GM13976 (cell line): ENCODE data around the gene OSBPL6.

Source experiments
- DNase-seq: peaks from one replicate; pipeline ENCODE4 v3.0.0; 2012; ENCODE audit warnings: low spot score
- in situ Hi-C: fragments of 300-500 bp; cut with MboI; formaldehyde crosslinking; loops from one replicate; pipeline ENCODE4 v1.12.0; 2022; ENCODE audit warnings: low sequenced_read_pairs, mixed read lengths, inconsistent platforms; ENCODE audit not compliant: unreplicated experiment
- TF ChIP-seq, protein P1 (sequence below): IDR thresholded peaks from 2 replicates; pipeline ENCODE4 v1.5.1; 2012; ENCODE audit warnings: borderline replicate concordance, mild to moderate bottlenecking; ENCODE audit not compliant: insufficient read depth; ENCODE audit errors: extremely low read depth, missing control alignments, control extremely low read depth

OSBPL6 gene

DNA sequence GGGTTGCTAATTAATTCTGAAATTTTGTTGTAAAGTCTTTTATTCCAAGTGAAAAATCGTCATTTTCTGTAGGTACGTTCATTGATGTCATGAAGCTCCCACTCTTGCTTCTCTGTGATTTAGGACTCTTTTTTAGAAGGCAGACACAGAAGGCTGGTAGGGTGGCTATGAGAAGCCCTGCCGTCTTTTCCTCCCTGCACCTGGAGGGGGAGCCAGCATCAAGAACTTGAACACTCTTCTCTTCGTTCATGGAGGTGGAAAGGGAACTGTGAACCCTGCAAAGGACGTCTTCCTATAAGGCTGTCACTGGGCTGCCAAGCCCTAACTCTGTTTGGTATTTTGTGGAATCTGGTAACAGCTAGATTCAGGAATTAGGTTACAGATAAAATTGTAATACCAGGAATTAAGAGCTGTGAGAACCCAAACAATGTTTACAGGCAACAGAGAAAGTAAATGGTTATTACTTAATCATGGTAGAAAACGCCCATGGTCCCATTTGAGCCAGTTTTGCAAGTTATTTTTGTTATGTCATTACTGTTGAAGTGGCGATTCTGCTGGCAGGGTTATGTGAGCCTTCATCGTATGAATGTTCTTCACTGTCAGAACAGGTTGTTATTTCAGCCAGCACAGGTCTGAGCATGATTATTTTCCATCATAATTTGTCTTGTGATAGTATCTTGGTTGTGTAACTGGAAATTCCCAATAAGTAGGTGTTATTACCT, 112.2 kb downstream of the OSBPL6 start:
- in situ Hi-C loops = no loop called here
- TF ChIP-seq, protein P1, sequence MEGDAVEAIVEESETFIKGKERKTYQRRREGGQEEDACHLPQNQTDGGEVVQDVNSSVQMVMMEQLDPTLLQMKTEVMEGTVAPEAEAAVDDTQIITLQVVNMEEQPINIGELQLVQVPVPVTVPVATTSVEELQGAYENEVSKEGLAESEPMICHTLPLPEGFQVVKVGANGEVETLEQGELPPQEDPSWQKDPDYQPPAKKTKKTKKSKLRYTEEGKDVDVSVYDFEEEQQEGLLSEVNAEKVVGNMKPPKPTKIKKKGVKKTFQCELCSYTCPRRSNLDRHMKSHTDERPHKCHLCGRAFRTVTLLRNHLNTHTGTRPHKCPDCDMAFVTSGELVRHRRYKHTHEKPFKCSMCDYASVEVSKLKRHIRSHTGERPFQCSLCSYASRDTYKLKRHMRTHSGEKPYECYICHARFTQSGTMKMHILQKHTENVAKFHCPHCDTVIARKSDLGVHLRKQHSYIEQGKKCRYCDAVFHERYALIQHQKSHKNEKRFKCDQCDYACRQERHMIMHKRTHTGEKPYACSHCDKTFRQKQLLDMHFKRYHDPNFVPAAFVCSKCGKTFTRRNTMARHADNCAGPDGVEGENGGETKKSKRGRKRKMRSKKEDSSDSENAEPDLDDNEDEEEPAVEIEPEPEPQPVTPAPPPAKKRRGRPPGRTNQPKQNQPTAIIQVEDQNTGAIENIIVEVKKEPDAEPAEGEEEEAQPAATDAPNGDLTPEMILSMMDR = peak; percentile 71
- peak; percentile 48 for DNase-seq

DNA sequence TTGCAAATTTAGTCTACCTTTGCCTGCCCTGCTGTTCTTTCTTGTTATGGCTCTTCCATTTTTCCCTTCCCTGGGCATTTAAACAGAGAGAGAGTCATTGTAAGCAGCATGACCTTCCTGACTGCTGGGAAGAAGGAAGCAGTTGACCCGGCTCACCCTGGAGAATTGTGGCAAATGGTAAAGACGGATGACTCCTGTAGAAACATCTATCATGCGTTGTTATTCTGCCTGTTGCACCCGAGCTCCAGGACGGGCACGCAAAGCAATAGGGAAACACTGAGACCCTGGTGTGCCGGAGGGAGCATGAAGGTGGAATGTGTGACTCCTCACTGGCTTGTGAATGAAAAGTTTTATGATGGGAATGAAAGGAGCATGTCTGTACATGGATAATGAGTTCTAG, 113.3 kb downstream of the OSBPL6 start:
- TF ChIP-seq, protein P1 = no peak
- in situ Hi-C loops = no loop called here
- DNase-seq = no peak

DNA sequence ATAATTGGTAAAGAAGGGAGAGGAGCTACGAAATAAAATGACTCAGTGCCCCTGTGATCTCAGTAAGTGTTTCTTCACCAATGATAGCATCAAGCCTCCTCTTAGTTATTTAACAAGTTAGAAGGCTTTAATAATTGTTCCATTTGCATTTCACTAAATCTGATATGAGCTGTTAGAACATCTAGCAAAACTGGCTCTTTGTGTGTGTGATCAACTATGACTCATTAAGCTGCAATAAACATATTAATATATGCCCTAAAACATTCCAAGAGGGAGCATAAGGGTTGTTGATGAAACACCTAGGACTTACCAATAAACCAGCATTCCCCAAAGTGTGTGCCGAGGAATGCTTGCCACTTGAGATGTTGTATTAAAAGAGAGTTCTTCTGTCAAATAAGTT, 115.2 kb downstream of the OSBPL6 start:
- DNase-seq = no peak
- in situ Hi-C loops = no loop called here
- TF ChIP-seq, protein P1 = no peak

DNA sequence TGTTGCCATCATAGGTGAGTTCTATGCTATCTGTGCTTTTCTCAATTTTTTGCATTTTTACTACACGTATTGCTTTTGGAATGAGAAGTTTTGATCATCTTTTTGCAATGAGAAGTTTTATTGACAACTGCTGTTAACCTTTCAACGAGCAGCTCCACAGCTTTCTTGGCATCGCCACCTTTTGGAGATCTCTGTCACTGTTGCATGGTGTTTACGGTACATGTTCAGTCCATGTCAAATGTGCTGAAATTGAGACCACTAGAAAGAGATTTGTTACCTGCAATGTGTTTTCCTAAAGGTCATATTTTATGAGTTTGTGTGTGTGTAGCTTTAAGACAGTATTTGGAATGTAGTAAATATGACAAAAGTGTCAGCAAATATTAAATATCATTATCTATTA, 120.8 kb downstream of the OSBPL6 start:
- TF ChIP-seq, protein P1 = no peak
- in situ Hi-C loops = no loop called here
- DNase-seq = no peak

- no peak for DNase-seq
- in situ Hi-C loops = no loop called here
- TF ChIP-seq, protein P1 = no peak
Observed at GRCh38 chr2:178315488-178315948, 121.2 kb downstream of the OSBPL6 start.

- in situ Hi-C loops = no loop called here
- TF ChIP-seq, protein P1 = no peak
- DNase-seq = no peak
Observed at GRCh38 chr2:178317811-178318210, 123.5 kb downstream of the OSBPL6 start.
